SK-N-SH treated with all-trans-retinoic acid at 6 μM for 48 hours (cell line): Measurements from ENCODE around the gene SLX4IP.
A peak's percentile ranks its signal among the peaks of the same experiment; 100 is the strongest.

Experiments used
- ATAC-seq: fragments of 200-7000 bp; cut with Tn5 transposase; 3 replicates; pipeline ENCODE4 v1.9.1; 2020; ENCODE audit warnings: mild to moderate bottlenecking, moderate library complexity
- ARNTL ChIP-seq: fragments of 450-650 bp; formaldehyde crosslinking; IDR thresholded peaks from 2 replicates; pipeline ENCODE4 v1.5.0; 2020; ENCODE audit warnings: low read depth, mild to moderate bottlenecking, moderate library complexity, borderline replicate concordance
- BACH2 ChIP-seq: fragments of 250-450 bp; sonication (Bioruptor Pico); IDR thresholded peaks from 2 replicates; pipeline ENCODE4 v1.9.0; 2021; ENCODE audit warnings: mild to moderate bottlenecking, borderline replicate concordance
- CREB5 ChIP-seq: fragments of 250-450 bp; sonication (Bioruptor Pico); IDR thresholded peaks from 2 replicates; pipeline ENCODE4 v1.5.1; 2020; ENCODE audit warnings: low read depth, mild to moderate bottlenecking, moderate library complexity
- CSDC2 ChIP-seq: fragments of 250-450 bp; sonication (Bioruptor Pico); IDR thresholded peaks from 2 replicates; pipeline ENCODE4 v1.5.0; 2020; ENCODE audit warnings: mild to moderate bottlenecking, moderate library complexity
- CSRNP3 ChIP-seq: fragments of 250-450 bp; sonication (Bioruptor Pico); IDR thresholded peaks from 2 replicates; pipeline ENCODE4 v1.5.1; 2021; ENCODE audit warnings: mild to moderate bottlenecking, moderate library complexity
- ESRRG ChIP-seq: fragments of 250-450 bp; sonication (Bioruptor Pico); IDR thresholded peaks from 2 replicates; pipeline ENCODE4 v1.6.1; 2021; ENCODE audit warnings: mild to moderate bottlenecking
- GLIS3 ChIP-seq: fragments of 250-450 bp; sonication (Bioruptor Pico); IDR thresholded peaks from 2 replicates; pipeline ENCODE4 v1.5.0; 2020; ENCODE audit warnings: mild to moderate bottlenecking, moderate library complexity
- ISL1 ChIP-seq: fragments of 250-450 bp; sonication (Bioruptor Pico); IDR thresholded peaks from 2 replicates; pipeline ENCODE4 v2.1.2; 2022; ENCODE audit warnings: mild to moderate bottlenecking, moderate library complexity
- OSR1 ChIP-seq: fragments of 250-450 bp; sonication (Bioruptor Pico); IDR thresholded peaks from 2 replicates; pipeline ENCODE4 v1.8.0; 2022; ENCODE audit warnings: moderate library complexity, mild to moderate bottlenecking, inconsistent platforms
- PATZ1 ChIP-seq: fragments of 250-450 bp; sonication (Bioruptor Pico); IDR thresholded peaks from 2 replicates; pipeline ENCODE4 v1.8.0; 2020; ENCODE audit warnings: mild to moderate bottlenecking, moderate library complexity, borderline replicate concordance
- PPARA ChIP-seq: fragments of 250-450 bp; sonication (Bioruptor Pico); IDR thresholded peaks from 2 replicates; pipeline ENCODE4 v1.5.0; 2020; ENCODE audit warnings: mild to moderate bottlenecking, borderline replicate concordance
- RARB ChIP-seq: fragments of 250-450 bp; sonication (Bioruptor Pico); IDR thresholded peaks from 2 replicates; pipeline ENCODE4 v1.8.0; 2021; ENCODE audit warnings: mild to moderate bottlenecking, moderate library complexity
- SNAI2 ChIP-seq: fragments of 250-450 bp; sonication (Bioruptor Pico); IDR thresholded peaks from 2 replicates; pipeline ENCODE4 v1.5.0; 2020; ENCODE audit warnings: mild to moderate bottlenecking, moderate library complexity
- TCF4 ChIP-seq: fragments of 250-450 bp; sonication (Bioruptor Pico); IDR thresholded peaks from 2 replicates; pipeline ENCODE4 v1.8.0; 2021; ENCODE audit warnings: mild to moderate bottlenecking, moderate library complexity, borderline replicate concordance
- TOX ChIP-seq: fragments of 250-450 bp; sonication (Bioruptor Pico); IDR thresholded peaks from 2 replicates; pipeline ENCODE4 v1.8.0; 2021; ENCODE audit warnings: mild to moderate bottlenecking, moderate library complexity, borderline replicate concordance
- ZC3H10 ChIP-seq: fragments of 250-450 bp; sonication (Bioruptor Pico); IDR thresholded peaks from 2 replicates; pipeline ENCODE4 v1.5.1; 2021; ENCODE audit warnings: mild to moderate bottlenecking, moderate library complexity
- ZFP3 ChIP-seq: fragments of 250-450 bp; sonication (Bioruptor Pico); IDR thresholded peaks from 2 replicates; pipeline ENCODE4 v1.5.0; 2020; ENCODE audit warnings: mild to moderate bottlenecking, moderate library complexity
- ZFP30 ChIP-seq: fragments of 450-650 bp; formaldehyde crosslinking; IDR thresholded peaks from 2 replicates; pipeline ENCODE4 v1.5.0; 2022; ENCODE audit warnings: mild to moderate bottlenecking, moderate library complexity
- ZNF565 ChIP-seq: fragments of 450-650 bp; formaldehyde crosslinking; conservative IDR thresholded peaks from 2 replicates; pipeline ENCODE4 v1.5.0; 2020; ENCODE audit warnings: low read depth, mild to moderate bottlenecking, moderate library complexity
- ZNF70 ChIP-seq: fragments of 450-650 bp; formaldehyde crosslinking; IDR thresholded peaks from 2 replicates; pipeline ENCODE4 v1.5.0; 2020; ENCODE audit warnings: mild to moderate bottlenecking, moderate library complexity
- ZNF8 ChIP-seq: fragments of 450-650 bp; formaldehyde crosslinking; IDR thresholded peaks from 2 replicates; pipeline ENCODE4 v1.5.0; 2020; ENCODE audit warnings: mild to moderate bottlenecking, moderate library complexity
- TF ChIP-seq, protein P1 (sequence below): fragments of 250-450 bp; sonication (Bioruptor Pico); IDR thresholded peaks from 2 replicates; pipeline ENCODE4 v1.5.0; 2020; ENCODE audit warnings: mild to moderate bottlenecking, moderate library complexity
- TF ChIP-seq, protein P2 (sequence below): fragments of 250-450 bp; sonication (Bioruptor Pico); IDR thresholded peaks from 2 replicates; pipeline ENCODE4 v1.8.0; 2021; ENCODE audit warnings: low read depth, mild to moderate bottlenecking, moderate library complexity, borderline replicate concordance

SLX4IP gene

GRCh38 chr20:10434832-10435812 lies at the start of gene SLX4IP:
SLX4IP (plus strand) TSS chr20:10435305; CDS start chr20:10458205, 22,900 bp downstream.
- TF ChIP-seq, protein P1, sequence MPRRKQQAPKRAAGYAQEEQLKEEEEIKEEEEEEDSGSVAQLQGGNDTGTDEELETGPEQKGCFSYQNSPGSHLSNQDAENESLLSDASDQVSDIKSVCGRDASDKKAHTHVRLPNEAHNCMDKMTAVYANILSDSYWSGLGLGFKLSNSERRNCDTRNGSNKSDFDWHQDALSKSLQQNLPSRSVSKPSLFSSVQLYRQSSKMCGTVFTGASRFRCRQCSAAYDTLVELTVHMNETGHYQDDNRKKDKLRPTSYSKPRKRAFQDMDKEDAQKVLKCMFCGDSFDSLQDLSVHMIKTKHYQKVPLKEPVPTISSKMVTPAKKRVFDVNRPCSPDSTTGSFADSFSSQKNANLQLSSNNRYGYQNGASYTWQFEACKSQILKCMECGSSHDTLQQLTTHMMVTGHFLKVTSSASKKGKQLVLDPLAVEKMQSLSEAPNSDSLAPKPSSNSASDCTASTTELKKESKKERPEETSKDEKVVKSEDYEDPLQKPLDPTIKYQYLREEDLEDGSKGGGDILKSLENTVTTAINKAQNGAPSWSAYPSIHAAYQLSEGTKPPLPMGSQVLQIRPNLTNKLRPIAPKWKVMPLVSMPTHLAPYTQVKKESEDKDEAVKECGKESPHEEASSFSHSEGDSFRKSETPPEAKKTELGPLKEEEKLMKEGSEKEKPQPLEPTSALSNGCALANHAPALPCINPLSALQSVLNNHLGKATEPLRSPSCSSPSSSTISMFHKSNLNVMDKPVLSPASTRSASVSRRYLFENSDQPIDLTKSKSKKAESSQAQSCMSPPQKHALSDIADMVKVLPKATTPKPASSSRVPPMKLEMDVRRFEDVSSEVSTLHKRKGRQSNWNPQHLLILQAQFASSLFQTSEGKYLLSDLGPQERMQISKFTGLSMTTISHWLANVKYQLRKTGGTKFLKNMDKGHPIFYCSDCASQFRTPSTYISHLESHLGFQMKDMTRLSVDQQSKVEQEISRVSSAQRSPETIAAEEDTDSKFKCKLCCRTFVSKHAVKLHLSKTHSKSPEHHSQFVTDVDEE, result peak; percentile 97
- TF ChIP-seq, protein P2, sequence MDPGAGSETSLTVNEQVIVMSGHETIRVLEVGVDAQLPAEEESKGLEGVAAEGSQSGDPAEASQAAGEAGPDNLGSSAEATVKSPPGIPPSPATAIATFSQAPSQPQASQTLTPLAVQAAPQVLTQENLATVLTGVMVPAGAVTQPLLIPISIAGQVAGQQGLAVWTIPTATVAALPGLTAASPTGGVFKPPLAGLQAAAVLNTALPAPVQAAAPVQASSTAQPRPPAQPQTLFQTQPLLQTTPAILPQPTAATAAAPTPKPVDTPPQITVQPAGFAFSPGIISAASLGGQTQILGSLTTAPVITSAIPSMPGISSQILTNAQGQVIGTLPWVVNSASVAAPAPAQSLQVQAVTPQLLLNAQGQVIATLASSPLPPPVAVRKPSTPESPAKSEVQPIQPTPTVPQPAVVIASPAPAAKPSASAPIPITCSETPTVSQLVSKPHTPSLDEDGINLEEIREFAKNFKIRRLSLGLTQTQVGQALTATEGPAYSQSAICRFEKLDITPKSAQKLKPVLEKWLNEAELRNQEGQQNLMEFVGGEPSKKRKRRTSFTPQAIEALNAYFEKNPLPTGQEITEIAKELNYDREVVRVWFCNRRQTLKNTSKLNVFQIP, result no peak
- no peak for TF ChIP-seq TOX (CRISPR knock-in tag)
- TF ChIP-seq CSDC2 (CRISPR knock-in tag), result no peak; the same call in none of the 2 replicates
- TF ChIP-seq SNAI2 (CRISPR knock-in tag), result peak; percentile 97; the same call in 1 of the 2 replicates
- TF ChIP-seq ZNF70 (CRISPR knock-in tag), result no peak
- TF ChIP-seq OSR1 (CRISPR knock-in tag), result no peak
- TF ChIP-seq GLIS3 (CRISPR knock-in tag), result no peak
- no peak for TF ChIP-seq ESRRG (CRISPR knock-in tag)
- TF ChIP-seq ZNF8, result 0 out of 2 replicates have a peak, but pooled peaks have one; percentile 4
- 0 out of 2 replicates have a peak, but pooled peaks have one; percentile 66 for TF ChIP-seq PPARA
- no peak for TF ChIP-seq RARB (CRISPR knock-in tag)
- TF ChIP-seq PATZ1 (CRISPR knock-in tag), result no peak
- no peak for TF ChIP-seq CREB5
- no peak for TF ChIP-seq CSRNP3
- TF ChIP-seq ZFP30, result peak; percentile 45; the same call in 1 of the 2 replicates
- TF ChIP-seq ARNTL (CRISPR knock-in tag), result no peak
- no peak for TF ChIP-seq TCF4
- peak; percentile 48; the same call in 1 of the 2 replicates for TF ChIP-seq ISL1
- peak; percentile 70; the same call in 1 of the 2 replicates for TF ChIP-seq ZC3H10 (CRISPR knock-in tag)
- TF ChIP-seq BACH2 (CRISPR knock-in tag), result no peak
- TF ChIP-seq ZNF565 (CRISPR knock-in tag), result peak; percentile 76; the same call in 1 of the 2 replicates
- TF ChIP-seq ZFP3 (CRISPR knock-in tag), result peak; percentile 85
- TF ChIP-seq, all 23 proteins: peak for 9
- peak; percentile 84 for ATAC-seq
